H9 (cell line): ENCODE results near the gene TMEM269. TPM values are rescaled to one million over a fixed set of nuclear protein-coding genes. Genes with fewer than 3 reads are reported as not detected.

Experiments
- DNase-seq: peaks from one replicate; pipeline ENCODE4 v3.0.0-alpha.2; 2017
- H2AFZ ChIP-seq: one replicate; pipeline ENCODE4 v1.6.1; 2013; ENCODE audit warnings: mild to moderate bottlenecking, low read length, control low read depth, moderate library complexity
- H2AK5ac ChIP-seq: 2 replicates; pipeline ENCODE4 v1.6.1; 2013; ENCODE audit warnings: low read length, control low read depth, mixed read lengths; ENCODE audit not compliant: insufficient read length
- H2BK120ac ChIP-seq: one replicate; pipeline ENCODE4 v1.6.1; 2013; ENCODE audit warnings: low read depth, mild to moderate bottlenecking, low read length, control low read depth, inconsistent platforms; ENCODE audit not compliant: poor library complexity, severe bottlenecking
- H2BK12ac ChIP-seq: 2 replicates; pipeline ENCODE4 v1.6.1; 2013; ENCODE audit warnings: low read length, control low read depth, mixed read lengths, low read depth; ENCODE audit not compliant: insufficient read length
- H2BK15ac ChIP-seq: 2 replicates; pipeline ENCODE4 v1.6.1; 2013; ENCODE audit warnings: low read depth, low read length, control low read depth
- H2BK20ac ChIP-seq: one replicate; pipeline ENCODE4 v1.6.1; 2013; ENCODE audit warnings: low read depth, mild to moderate bottlenecking, low read length, control low read depth, inconsistent platforms; ENCODE audit not compliant: poor library complexity, severe bottlenecking
- H2BK5ac ChIP-seq: 2 replicates; pipeline ENCODE4 v1.6.1; 2013; ENCODE audit warnings: low read length, control low read depth, mixed read lengths; ENCODE audit not compliant: insufficient read length
- H3K14ac ChIP-seq: 2 replicates; pipeline ENCODE4 v1.6.1; 2013; ENCODE audit warnings: low read length, control low read depth; ENCODE audit not compliant: insufficient read depth
- H3K18ac ChIP-seq: 2 replicates; pipeline ENCODE4 v1.6.1; 2013; ENCODE audit warnings: low read depth, mild to moderate bottlenecking, mixed read lengths, low read length, control low read depth; ENCODE audit not compliant: insufficient read length
- H3K23ac ChIP-seq: 2 replicates; pipeline ENCODE4 v1.6.1; 2013; ENCODE audit warnings: low read length, control low read depth, mixed read lengths, low read depth; ENCODE audit not compliant: insufficient read length
- H3K23me2 ChIP-seq: 2 replicates; pipeline ENCODE4 v1.6.1; 2013; ENCODE audit warnings: low read depth, mild to moderate bottlenecking, mixed read lengths, low read length, control low read depth; ENCODE audit not compliant: insufficient read length, poor library complexity, severe bottlenecking
- H3K27ac ChIP-seq: 2 replicates; pipeline ENCODE4 v1.5.1; 2013; ENCODE audit warnings: low read length, control low read depth, mixed read lengths, low read depth; ENCODE audit not compliant: insufficient read length
- H3K27me3 ChIP-seq: 2 replicates; pipeline ENCODE4 v1.6.1; 2013; ENCODE audit warnings: low read length, control low read depth, inconsistent platforms; ENCODE audit not compliant: insufficient read depth
- H3K4ac ChIP-seq: 2 replicates; pipeline ENCODE4 v1.6.1; 2013; ENCODE audit warnings: low read depth, mild to moderate bottlenecking, control low read depth, inconsistent platforms, low read length, moderate library complexity
- H3K4me1 ChIP-seq: 2 replicates; pipeline ENCODE4 v1.6.1; 2013; ENCODE audit warnings: low read length, control low read depth, inconsistent platforms; ENCODE audit not compliant: insufficient read depth
- H3K4me2 ChIP-seq: 2 replicates; pipeline ENCODE4 v1.6.1; 2013; ENCODE audit warnings: low read length, control low read depth, mixed read lengths; ENCODE audit not compliant: insufficient read length, insufficient read depth
- H3K56ac ChIP-seq: 2 replicates; pipeline ENCODE4 v1.6.1; 2013; ENCODE audit warnings: low read depth, mild to moderate bottlenecking, mixed read lengths, low read length, control low read depth; ENCODE audit not compliant: insufficient read length
- H3K79me1 ChIP-seq: 2 replicates; pipeline ENCODE4 v1.6.1; 2013; ENCODE audit warnings: low read depth, mild to moderate bottlenecking, moderate library complexity, low read length, control low read depth, inconsistent platforms; ENCODE audit not compliant: insufficient read depth, poor library complexity, severe bottlenecking
- H3K79me2 ChIP-seq: 2 replicates; pipeline ENCODE4 v1.6.1; 2013; ENCODE audit warnings: low read length, control low read depth, inconsistent platforms; ENCODE audit not compliant: insufficient read depth
- H3K9ac ChIP-seq: 2 replicates; pipeline ENCODE4 v1.6.1; 2013; ENCODE audit warnings: low read length, control low read depth, mixed read lengths; ENCODE audit not compliant: insufficient read length; ENCODE audit errors: extremely low read depth
- H3K9me3 ChIP-seq: one replicate; pipeline ENCODE4 v1.6.1; 2013; ENCODE audit warnings: low read depth, low read length, inconsistent platforms; ENCODE audit not compliant: control insufficient read depth
- H3T11ph ChIP-seq: one replicate; pipeline ENCODE4 v1.6.1; 2013; ENCODE audit warnings: mild to moderate bottlenecking, low read length, control low read depth, inconsistent platforms
- H4K20me1 ChIP-seq: one replicate; pipeline ENCODE4 v1.6.1; 2013; ENCODE audit not compliant: control insufficient read depth, insufficient read length, insufficient read depth
- H4K5ac ChIP-seq: 2 replicates; pipeline ENCODE4 v1.6.1; 2013; ENCODE audit warnings: low read depth, mild to moderate bottlenecking, mixed read lengths, low read length, control low read depth; ENCODE audit not compliant: insufficient read length
- H4K8ac ChIP-seq: replicated peaks from 2 replicates; pipeline ENCODE4 v1.6.1; 2013; ENCODE audit warnings: low read length, control low read depth, mixed read lengths, low read depth; ENCODE audit not compliant: insufficient read length
- H4K91ac ChIP-seq: 2 replicates; pipeline ENCODE4 v1.6.1; 2013; ENCODE audit warnings: low read depth, mild to moderate bottlenecking, moderate library complexity, mixed read lengths, low read length, control low read depth; ENCODE audit not compliant: insufficient read length
- H3K27ac Mint-ChIP-seq, 3 experiments: 2 replicates in 2 of 3; 3 replicates in 1 of 3; pipeline ENCODE4 v1.8.0; 2020 to 2021; ENCODE audit warnings: mixed read lengths in 3 of 3, mild to moderate bottlenecking in 1 of 3, moderate library complexity in 1 of 3
- H3K27me3 Mint-ChIP-seq: 2 replicates; pipeline ENCODE4 v1.8.0; 2021; ENCODE audit warnings: low read depth, mild to moderate bottlenecking, moderate library complexity, mixed read lengths
- H3K36me3 Mint-ChIP-seq, 3 experiments: 2 replicates in 2 of 3; 3 replicates in 1 of 3; pipeline ENCODE4 v1.8.0; 2020 to 2021; ENCODE audit warnings: low read depth in 3 of 3, mixed read lengths in 3 of 3; ENCODE audit not compliant: insufficient read depth in 1 of 3
- H3K4me1 Mint-ChIP-seq, 2 experiments: 2 replicates each; pipeline ENCODE4 v1.8.0; 2020; ENCODE audit warnings: mixed read lengths in 2 of 2
- H3K4me3 Mint-ChIP-seq, 2 experiments: 2 replicates in 1 of 2; 3 replicates in 1 of 2; pipeline ENCODE4 v1.8.0; 2020 to 2021; ENCODE audit warnings: mild to moderate bottlenecking in 2 of 2, mixed read lengths in 2 of 2, moderate library complexity in 1 of 2
- H3K9me3 Mint-ChIP-seq, 2 experiments: 2 replicates in 1 of 2; 3 replicates in 1 of 2; pipeline ENCODE4 v1.8.0; 2020; ENCODE audit warnings: mild to moderate bottlenecking in 2 of 2, mixed read lengths in 2 of 2, moderate library complexity in 1 of 2
- WGBS: extraction: QIAGEN DNeasy Blood & Tissue Kit; methylation state at CpG from one replicate; pipeline ENCODE4 v1.1.7; 2013; ENCODE audit warnings: missing lambda C conversion rate, low lambda C conversion rate, mixed read lengths; ENCODE audit not compliant: insufficient read length; ENCODE audit errors: extremely low coverage; 5-methylcytosine and 5-hydroxymethylcytosine counted together
- long read RNA-seq: library from polyadenylated mRNA; unstranded; transcript quantifications from one replicate; pipeline ENCODE4 v2.0.0, GENCODE V29; 2020
- total RNA-seq: library from RNA; stranded (reverse); gene quantifications from 2 replicates; pipeline ENCODE4 v1.2.1, GENCODE V29; 2021
- TF ChIP-seq, protein P1 (sequence below): fragments of 200-600 bp; sonication (generic); conservative IDR thresholded peaks from 3 replicates; pipeline ENCODE4 v1.8.0; 2021; ENCODE audit warnings: antibody characterized with exemption, mild to moderate bottlenecking

Gene TMEM269
- total RNA-seq = 0.17 and 0.44 TPM in 2 replicates
- long read RNA-seq, partial matches to known transcripts = 0 of 1 reads
- long read RNA-seq, other reads (novel, unspliced or antisense) = 1 of 1 reads

DNA sequence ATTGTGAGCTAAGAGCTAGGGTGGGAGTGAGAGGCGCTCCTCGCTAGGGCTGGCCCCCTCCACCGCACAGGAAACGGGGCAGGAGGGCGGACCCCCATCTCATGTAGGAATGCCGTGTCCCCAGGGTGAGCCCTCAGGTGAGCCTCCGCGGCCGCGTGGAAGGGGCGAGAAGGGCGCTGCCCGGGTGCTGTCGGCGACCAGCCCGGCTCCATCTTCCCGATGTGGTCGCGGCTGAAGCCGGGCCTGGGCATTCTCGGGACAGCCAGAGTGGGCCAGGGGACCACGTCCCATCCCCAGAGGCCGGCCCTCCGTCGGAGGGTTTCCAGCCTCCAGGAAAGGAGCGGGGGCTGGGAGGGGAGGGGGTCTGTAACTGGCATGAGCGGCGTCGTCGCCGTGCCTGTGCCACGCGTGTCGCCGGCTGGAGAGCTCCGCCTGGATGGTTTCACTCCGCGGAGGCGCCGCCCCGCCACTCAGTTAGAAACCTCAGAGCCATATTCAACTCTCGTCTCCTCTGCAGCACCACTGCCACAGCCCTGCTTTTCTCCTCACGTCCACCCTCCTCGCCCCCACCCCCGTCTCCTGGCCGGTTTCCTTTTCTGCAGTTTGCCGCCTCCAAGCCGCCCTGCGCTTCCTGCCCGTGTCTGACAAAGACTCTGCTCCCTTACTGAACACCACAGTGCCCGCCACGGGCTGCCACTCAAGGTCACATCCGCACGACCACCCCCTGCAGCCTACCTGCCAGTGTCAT, at the start of gene TMEM269:
TMEM269 (plus strand) TSS at position 46 of the 748 bp plus-strand sequence. CDS start 4,903 bp downstream, outside the sequence.
- H3K9me3 ChIP-seq = no peaks in the 10 kb centered on the region
- H3K27ac ChIP-seq = no peak within 1 kb of the TSS
- no peak for DNase-seq
- H4K8ac ChIP-seq = no peak within 1 kb of the TSS
- no peak within 1 kb of the TSS for H4K5ac ChIP-seq
- H4K20me1 ChIP-seq = no peaks in the 10 kb centered on the region
- no peaks in the 10 kb centered on the region for H3K79me2 ChIP-seq
- no peak within 1 kb of the TSS for H3T11ph ChIP-seq
- H3K4me2 ChIP-seq = no peak within 1 kb of the TSS
- H2AK5ac ChIP-seq = no peak within 1 kb of the TSS
- no peak within 1 kb of the TSS for H3K56ac ChIP-seq
- WGBS = no CpG with 5 or more reads among the region's 54 CpGs
- no peak within 1 kb of the TSS for H2BK20ac ChIP-seq
- Mint-ChIP-seq H3K27ac (peak within 1 kb of the TSS; percentile 20 to 85 (median 26); a peak in 5 of 7 replicates), H3K9me3 (no peaks in the 10 kb centered on the region), H3K36me3 (peaks cover 11 to 35% (median 21%) of the 10 kb centered on the region in 3 experiments), H3K4me3 (no peak within 1 kb of the TSS; a peak in 1 of 5 replicates), H3K27me3 (no peaks in the 10 kb centered on the region; the same call in 1 of the 2 replicates), H3K4me1 (peaks cover 10% of the 10 kb centered on the region in 2 experiments)
- no peak within 1 kb of the TSS for H2BK12ac ChIP-seq
- H3K14ac ChIP-seq = peak within 1 kb of the TSS; percentile 67; the same call in 1 of the 2 replicates
- TF ChIP-seq, protein P1, sequence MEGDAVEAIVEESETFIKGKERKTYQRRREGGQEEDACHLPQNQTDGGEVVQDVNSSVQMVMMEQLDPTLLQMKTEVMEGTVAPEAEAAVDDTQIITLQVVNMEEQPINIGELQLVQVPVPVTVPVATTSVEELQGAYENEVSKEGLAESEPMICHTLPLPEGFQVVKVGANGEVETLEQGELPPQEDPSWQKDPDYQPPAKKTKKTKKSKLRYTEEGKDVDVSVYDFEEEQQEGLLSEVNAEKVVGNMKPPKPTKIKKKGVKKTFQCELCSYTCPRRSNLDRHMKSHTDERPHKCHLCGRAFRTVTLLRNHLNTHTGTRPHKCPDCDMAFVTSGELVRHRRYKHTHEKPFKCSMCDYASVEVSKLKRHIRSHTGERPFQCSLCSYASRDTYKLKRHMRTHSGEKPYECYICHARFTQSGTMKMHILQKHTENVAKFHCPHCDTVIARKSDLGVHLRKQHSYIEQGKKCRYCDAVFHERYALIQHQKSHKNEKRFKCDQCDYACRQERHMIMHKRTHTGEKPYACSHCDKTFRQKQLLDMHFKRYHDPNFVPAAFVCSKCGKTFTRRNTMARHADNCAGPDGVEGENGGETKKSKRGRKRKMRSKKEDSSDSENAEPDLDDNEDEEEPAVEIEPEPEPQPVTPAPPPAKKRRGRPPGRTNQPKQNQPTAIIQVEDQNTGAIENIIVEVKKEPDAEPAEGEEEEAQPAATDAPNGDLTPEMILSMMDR = no peak
- H3K4me1 ChIP-seq = no peaks in the 10 kb centered on the region
- H4K91ac ChIP-seq = no peak within 1 kb of the TSS
- H3K27me3 ChIP-seq = no peaks in the 10 kb centered on the region
- no peaks in the 10 kb centered on the region for H3K79me1 ChIP-seq
- H3K9ac ChIP-seq = no peak within 1 kb of the TSS
- H2BK5ac ChIP-seq = no peak within 1 kb of the TSS
- H3K23ac ChIP-seq = no peak within 1 kb of the TSS
- no peaks in the 10 kb centered on the region for H3K23me2 ChIP-seq
- no peak within 1 kb of the TSS for H2BK15ac ChIP-seq
- H3K4ac ChIP-seq = no peak within 1 kb of the TSS
- no peak within 1 kb of the TSS for H3K18ac ChIP-seq
- H2AFZ ChIP-seq = no peak within 1 kb of the TSS
- no peak within 1 kb of the TSS for H2BK120ac ChIP-seq
